Dermis microvascular lymphatic vessel endothelial cell (primary cell): ENCODE measurements around the gene PRG2. TPM values are rescaled to one million over a fixed set of nuclear protein-coding genes. Genes with fewer than 3 reads are reported as not detected.
"Not testable (repeated sequence)": the region's sequence is repeated elsewhere in the genome, so short reads cannot be mapped to it uniquely, and the experiment has no call there.

Source experiments
- DNase-seq, 2 donors: peaks; one replicate each; pipeline versions ENCODE4 v3.0.0 to v3.0.0-alpha.2; 2010; ENCODE audit warnings: low read depth in 2 of 2
- total RNA-seq: library from RNA; depleted of rRNA; stranded (reverse); fragments of >200 nt; gene quantifications from 2 replicates; pipeline ENCODE4 v1.2.1, GENCODE V29; 2014

PRG2 gene
- total RNA-seq, 1 donor from 2014 or later: under 0.01 TPM

- DNase-seq: peak in 1 of 2 donors; percentile 18
Measured at GRCh38 chr11:57370251-57370650, 20.2 kb downstream of the PRG2 start.

- DNase-seq: no peak
Measured at GRCh38 chr11:57368845-57369232, 21.6 kb downstream of the PRG2 start.

GRCh38 chr11:57368106-57368844, 22.2 kb downstream of the PRG2 start:
- DNase-seq: peak in 1 of 2 donors; percentile 33

GRCh38 chr11:57364851-57365660, 25.4 kb downstream of the PRG2 start:
- no peak for DNase-seq

GRCh38 chr11:57363131-57364080, 27.0 kb downstream of the PRG2 start:
- DNase-seq: no peak

- DNase-seq: no peak
Measured at GRCh38 chr11:57361926-57362325, 28.5 kb downstream of the PRG2 start.

GRCh38 chr11:57361420-57361819, 29.0 kb downstream of the PRG2 start:
- not testable (repeated sequence) for DNase-seq

- no peak for DNase-seq
Measured at GRCh38 chr11:57360991-57361390, 29.5 kb downstream of the PRG2 start.

- DNase-seq: no peak
Measured at GRCh38 chr11:57359896-57360690, 30.4 kb downstream of the PRG2 start.

GRCh38 chr11:57359396-57359795, 31.1 kb downstream of the PRG2 start:
- no peak for DNase-seq

- DNase-seq: no peak
Measured at GRCh38 chr11:57358991-57359390, 31.5 kb downstream of the PRG2 start.

- no peak for DNase-seq
Measured at GRCh38 chr11:57358543-57358961, 31.9 kb downstream of the PRG2 start.

GRCh38 chr11:57357856-57358255, 32.6 kb downstream of the PRG2 start:
- no peak for DNase-seq

- DNase-seq: no peak
Measured at GRCh38 chr11:57357310-57357709, 33.1 kb downstream of the PRG2 start.

GRCh38 chr11:57356268-57356667, 34.2 kb downstream of the PRG2 start:
- no peak for DNase-seq

GRCh38 chr11:57354699-57355098, 35.8 kb downstream of the PRG2 start:
- DNase-seq: no peak

GRCh38 chr11:57353852-57354251, 36.6 kb downstream of the PRG2 start:
- no peak for DNase-seq

GRCh38 chr11:57353446-57353845, 37.0 kb downstream of the PRG2 start:
- no peak for DNase-seq

- no peak for DNase-seq
Measured at GRCh38 chr11:57353036-57353435, 37.4 kb downstream of the PRG2 start.

GRCh38 chr11:57349491-57350274, 40.8 kb downstream of the PRG2 start:
- DNase-seq: peak; percentile 3 to 48
